Measurements from ENCODE around the gene SH3BGRL3. TPM values are rescaled to one million over a fixed set of nuclear protein-coding genes. Genes with fewer than 3 reads are reported as not detected.

Gene SH3BGRL3
- total RNA-seq, 1 experiment from 2014 or later, result 193 TPM

GRCh38 chr1:26295194-26296138 lies 15.6 kb downstream of the SH3BGRL3 start:
- Histone ChIP-seq H3K4me1 (ENCODE audit: control insufficient read depth, insufficient read depth, low read length) (no peaks in the 10 kb centered on the region), H3K9me3 (ENCODE audit: control insufficient read depth, insufficient read depth, low read depth, low read length) (no peaks in the 10 kb centered on the region), H3K4me3 (ENCODE audit: low read depth in 2 of 2, low read length in 2 of 2) (no peak overlapping the region), H3K27me3 (ENCODE audit: control insufficient read depth, insufficient read depth, low read length) (no peaks in the 10 kb centered on the region), H3K27ac (ENCODE audit: low read length) (no peak overlapping the region), H3K36me3 (ENCODE audit: control insufficient read depth, insufficient read depth, low read length) (no peaks in the 10 kb centered on the region)
- no peak for ATAC-seq
- TF ChIP-seq TCF7L2 (IDR thresholded peaks at IDR 0.05; ENCODE audit: low read depth, low read length) (no peak), POLR2AphosphoS5 (IDR thresholded peaks at IDR 0.05; ENCODE audit: low read depth, low read length) (no peak), REST (IDR thresholded peaks at IDR 0.05; ENCODE audit: insufficient read depth in 1 of 2, low read depth in 2 of 2, low read length in 1 of 2) (no peak), CTCF (IDR thresholded peaks at IDR 0.05) (no peak), SIN3A (IDR thresholded peaks at IDR 0.05; ENCODE audit: borderline replicate concordance, insufficient read depth, low read depth, low read length) (no peak)
- no TSS peak for BruUV-seq (replicated peaks)
- CTCF ChIA-PET, result no interaction called here
- in situ Hi-C loops (cut with HindIII; ENCODE audit: low pct_unique_long_range_greater_than_20kb, low sequenced_read_pairs) (no loop called here), intact Hi-C loops (cut with micrococcal nuclease; ENCODE audit: unreplicated experiment) (no loop called here)
- DNase-seq (ENCODE audit: low read depth, low spot score), result no peak
- POLR2A ChIA-PET, result no interaction called here

- no peaks in the 10 kb centered on the region for H3K27me3 ChIP-seq (ENCODE audit: control insufficient read depth, insufficient read depth, low read length)
- intact Hi-C loops (cut with micrococcal nuclease; ENCODE audit: unreplicated experiment), result no loop called here
- TF ChIP-seq POLR2AphosphoS5 (IDR thresholded peaks at IDR 0.05; ENCODE audit: low read depth, low read length) (no peak), SIN3A (IDR thresholded peaks at IDR 0.05; ENCODE audit: borderline replicate concordance, insufficient read depth, low read depth, low read length) (no peak), REST (IDR thresholded peaks at IDR 0.05; ENCODE audit: insufficient read depth in 1 of 2, low read depth in 2 of 2, low read length in 1 of 2) (no peak), CTCF (IDR thresholded peaks at IDR 0.05) (no peak), TCF7L2 (IDR thresholded peaks at IDR 0.05; ENCODE audit: low read depth, low read length) (no peak)
- ChIA-PET CTCF (no interaction called here), POLR2A (no interaction called here)
- H3K9me3 ChIP-seq (ENCODE audit: control insufficient read depth, insufficient read depth, low read depth, low read length), result no peaks in the 10 kb centered on the region
- no peak overlapping the region for H3K4me3 ChIP-seq (ENCODE audit: low read depth in 2 of 2, low read length in 2 of 2)
- no peak for DNase-seq (ENCODE audit: low read depth, low spot score)
- H3K4me1 ChIP-seq (ENCODE audit: control insufficient read depth, insufficient read depth, low read length), result no peaks in the 10 kb centered on the region
- no TSS peak for BruUV-seq (replicated peaks)
- H3K36me3 ChIP-seq (ENCODE audit: control insufficient read depth, insufficient read depth, low read length), result no peaks in the 10 kb centered on the region
- in situ Hi-C loops (cut with HindIII; ENCODE audit: low pct_unique_long_range_greater_than_20kb, low sequenced_read_pairs), result no loop called here
- H3K27ac ChIP-seq (ENCODE audit: low read length), result no peak overlapping the region
- no peak for ATAC-seq
Measured at GRCh38 chr1:26296340-26297056, 16.6 kb downstream of the SH3BGRL3 start.
